Inflammatory macrophage treated with lipopolysaccharide for 4 hours (primary cell): Measurements from ENCODE around the gene KCNF1.
A peak's percentile ranks its signal among the peaks of the same experiment; 100 is the strongest.

Experiments
- DNase-seq: peaks from one replicate; pipeline ENCODE4 v3.0.0-alpha.2; 2020

KCNF1 gene

DNA sequence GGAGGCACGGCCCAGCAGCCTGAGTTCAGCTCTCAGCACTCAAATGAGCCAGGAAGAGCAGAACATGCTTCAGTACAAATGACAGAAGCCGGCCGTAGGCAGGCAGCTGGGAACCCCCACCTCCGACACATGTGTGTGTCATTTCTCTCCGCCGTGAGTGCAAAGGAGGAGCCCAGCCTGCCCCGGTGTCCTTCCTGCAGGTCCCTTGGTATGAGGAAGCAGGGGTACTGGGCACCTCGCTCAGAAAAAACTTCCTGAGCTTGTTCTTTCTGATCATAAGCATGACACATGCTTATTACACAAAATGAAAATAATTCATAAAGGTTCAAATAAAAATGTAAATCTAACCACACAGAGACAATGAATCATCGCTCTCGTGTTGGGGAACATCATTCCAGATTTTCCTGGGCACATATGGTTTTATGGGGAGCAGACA is 35.3 kb downstream of the KCNF1 start:
- DNase-seq = no peak

GRCh38 chr2:10947446-10948187 is 35.9 kb downstream of the KCNF1 start:
- no peak for DNase-seq

DNA sequence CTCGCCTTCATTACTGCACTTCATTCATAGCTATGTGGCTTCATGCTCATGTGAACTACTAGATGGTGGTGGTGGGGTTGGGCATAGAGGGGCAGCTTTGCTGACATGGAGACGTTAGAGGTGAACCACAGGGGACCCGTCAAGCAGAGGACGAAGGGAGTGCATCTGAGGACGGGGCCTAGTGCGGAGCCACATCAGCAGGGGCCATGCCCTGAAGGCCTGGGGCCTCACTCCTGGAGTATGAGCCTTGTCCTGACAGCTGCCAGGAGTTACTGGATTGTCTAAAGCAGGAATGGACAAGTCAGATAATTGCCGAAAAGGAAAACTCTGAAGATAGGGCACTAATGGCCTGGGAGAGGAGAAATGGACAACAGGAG is 36.4 kb downstream of the KCNF1 start:
- no peak for DNase-seq

DNA sequence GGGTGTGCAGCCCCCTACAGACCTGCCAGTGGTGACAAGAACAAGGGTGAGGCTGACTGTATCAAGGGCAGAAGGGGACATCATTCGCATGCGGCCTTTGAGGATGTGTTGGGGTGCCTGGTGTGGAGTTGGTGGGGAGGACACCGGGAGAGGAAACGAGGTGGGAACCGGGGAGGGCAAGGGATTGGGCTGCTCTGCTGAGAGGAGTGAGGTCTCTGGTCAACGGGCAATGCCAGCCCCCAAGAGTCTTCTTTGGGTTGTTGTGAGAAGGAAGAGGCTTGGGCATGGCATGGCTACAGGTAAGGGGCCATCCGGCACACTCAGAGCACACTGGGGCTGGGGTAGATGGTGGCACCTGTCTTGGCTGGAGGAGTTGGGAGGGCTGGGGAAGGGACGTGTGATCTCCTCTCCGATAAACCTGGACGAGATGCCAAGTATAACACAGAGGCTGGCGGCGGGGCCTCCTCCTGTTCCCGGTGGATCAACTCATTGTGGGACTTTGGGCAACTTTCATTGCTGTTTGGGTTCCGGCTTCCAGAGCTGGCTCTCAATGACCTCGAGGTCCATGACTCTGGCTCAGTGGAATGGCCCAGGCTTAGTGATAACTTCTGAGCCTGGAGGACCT is 37.0 kb downstream of the KCNF1 start:
- no peak for DNase-seq

DNA sequence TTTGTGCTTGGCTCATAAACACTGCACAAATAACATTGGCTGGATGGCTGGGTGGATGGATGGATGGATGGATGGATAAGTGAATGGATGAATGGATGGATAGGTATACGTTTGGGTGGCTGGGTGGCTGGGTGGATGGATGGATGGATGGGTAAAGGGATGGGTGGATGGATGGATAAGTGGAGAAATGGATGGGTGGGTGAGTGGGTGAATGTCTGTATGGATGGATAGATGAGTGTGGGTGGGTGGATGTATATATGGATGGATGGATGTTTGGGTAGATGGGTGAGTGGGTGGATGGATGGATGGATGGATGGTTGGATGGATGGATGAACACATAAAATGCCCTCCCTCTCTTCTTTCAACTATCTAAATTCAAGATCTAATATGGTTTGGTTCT is 38.1 kb downstream of the KCNF1 start:
- DNase-seq = no peak

DNA sequence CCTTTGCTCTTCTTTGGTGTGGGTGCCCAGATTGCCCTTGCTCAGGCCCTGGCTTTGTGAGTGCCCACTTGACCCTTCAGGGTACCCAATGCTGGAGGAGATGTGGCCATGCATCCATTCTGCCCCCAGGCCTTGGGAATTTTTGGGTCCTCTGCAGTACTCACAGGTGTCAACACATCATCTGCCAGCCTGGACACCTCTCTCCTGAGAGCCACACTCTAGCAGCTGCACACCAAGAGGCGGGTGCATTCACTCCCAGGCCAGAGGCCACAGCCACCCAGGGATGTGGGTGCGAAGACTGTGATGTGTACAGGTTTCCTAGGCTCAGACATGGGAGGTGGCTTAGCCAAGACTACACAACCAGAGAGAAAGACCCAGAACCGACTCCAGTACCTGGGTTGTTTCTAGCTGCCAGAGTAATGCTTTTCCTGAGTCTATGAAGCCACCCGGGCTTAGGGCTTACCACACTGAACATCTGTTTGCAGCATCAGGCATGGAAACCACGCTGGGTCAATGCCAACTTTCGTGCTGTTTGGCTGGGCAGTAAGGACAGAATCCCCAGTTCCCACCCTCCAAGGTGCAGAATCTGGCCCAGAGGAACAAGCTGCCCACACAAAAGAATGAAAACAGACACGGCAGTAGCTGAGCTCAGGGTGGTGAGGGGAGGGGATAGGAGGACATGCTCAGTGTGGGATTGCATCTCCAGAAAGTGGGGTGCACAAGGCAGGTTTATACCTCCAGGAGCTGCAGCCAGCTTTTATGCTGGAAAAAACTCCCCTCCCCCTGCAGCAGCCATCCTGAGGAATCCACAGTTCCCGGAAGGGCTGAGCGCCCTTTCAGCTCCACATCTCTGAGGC is 40.1 kb downstream of the KCNF1 start:
- no peak for DNase-seq

DNA sequence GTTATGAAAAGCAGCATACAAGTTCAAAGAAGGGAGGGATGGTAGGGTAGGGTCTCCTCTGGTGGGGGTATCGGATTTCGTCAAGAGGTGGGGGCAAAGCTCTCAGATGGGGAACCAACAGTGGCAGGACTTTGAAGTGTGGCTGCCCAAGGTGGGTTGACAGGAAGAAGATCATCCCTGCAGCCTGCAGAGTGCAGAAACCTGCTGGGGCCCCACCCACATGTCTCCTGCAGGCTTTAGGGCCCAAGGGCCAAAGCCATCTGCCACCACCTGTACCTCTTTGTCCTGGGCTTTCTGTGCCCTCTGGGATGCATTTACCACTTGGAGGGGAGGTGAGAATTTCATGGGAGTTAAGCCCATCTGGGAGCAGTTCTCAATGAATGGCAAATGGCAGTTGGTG is 42.7 kb downstream of the KCNF1 start:
- DNase-seq = no peak

DNA sequence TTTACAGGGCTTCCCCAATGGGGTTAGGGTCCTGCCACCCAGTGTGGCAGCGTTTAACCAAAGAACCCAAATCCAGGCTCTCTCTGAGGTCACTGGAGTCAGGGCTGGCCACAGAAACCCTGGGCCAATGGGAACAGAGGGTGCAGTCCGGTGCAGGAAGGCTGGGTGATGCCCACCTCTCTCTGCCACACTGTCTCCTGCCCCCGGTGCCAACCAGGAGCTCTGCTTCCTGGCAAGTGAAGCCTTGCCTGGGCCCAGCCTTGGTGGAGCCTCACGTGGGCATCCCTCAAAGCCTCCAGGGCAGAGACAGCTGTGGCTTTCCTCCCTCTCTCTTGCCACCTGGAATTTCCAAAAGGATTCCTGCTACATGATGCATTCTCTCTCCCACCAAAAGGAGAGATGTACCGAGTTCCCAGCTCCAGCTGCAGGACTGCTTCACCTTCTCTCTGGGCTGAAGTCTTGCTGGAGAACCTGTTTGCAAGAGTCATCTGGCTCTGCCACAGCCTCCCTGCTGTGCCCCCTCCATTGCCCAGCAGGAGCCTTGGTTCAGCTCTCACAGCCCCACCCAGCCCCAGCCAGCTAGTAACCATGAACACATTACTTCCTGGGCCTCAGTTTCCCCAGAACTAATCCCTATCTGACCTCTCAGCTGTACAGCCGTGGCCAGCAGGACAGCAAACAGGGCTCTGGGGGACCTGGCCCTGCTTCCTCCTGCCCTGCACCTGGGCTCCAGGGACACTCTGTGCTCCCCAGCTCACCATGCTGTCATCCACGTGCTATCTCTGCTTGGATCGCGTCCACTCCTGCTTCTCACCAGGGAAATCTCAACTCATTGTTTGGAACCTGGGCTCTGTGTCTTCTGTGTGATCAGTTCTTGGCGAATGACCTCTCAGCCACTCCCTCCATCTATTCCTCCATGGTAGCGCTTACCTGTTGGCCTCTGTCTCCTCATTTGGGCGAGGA is 43.4 kb downstream of the KCNF1 start:
- no peak for DNase-seq

- no peak for DNase-seq
These were observed 44.5 kb downstream of the KCNF1 start for GRCh38 chr2:10956006-10956790.

- no peak for DNase-seq
These were observed 45.7 kb downstream of the KCNF1 start for GRCh38 chr2:10957391-10957790.

- peak; percentile 19 for DNase-seq
These were observed 46.7 kb downstream of the KCNF1 start for GRCh38 chr2:10958452-10958851.

DNA sequence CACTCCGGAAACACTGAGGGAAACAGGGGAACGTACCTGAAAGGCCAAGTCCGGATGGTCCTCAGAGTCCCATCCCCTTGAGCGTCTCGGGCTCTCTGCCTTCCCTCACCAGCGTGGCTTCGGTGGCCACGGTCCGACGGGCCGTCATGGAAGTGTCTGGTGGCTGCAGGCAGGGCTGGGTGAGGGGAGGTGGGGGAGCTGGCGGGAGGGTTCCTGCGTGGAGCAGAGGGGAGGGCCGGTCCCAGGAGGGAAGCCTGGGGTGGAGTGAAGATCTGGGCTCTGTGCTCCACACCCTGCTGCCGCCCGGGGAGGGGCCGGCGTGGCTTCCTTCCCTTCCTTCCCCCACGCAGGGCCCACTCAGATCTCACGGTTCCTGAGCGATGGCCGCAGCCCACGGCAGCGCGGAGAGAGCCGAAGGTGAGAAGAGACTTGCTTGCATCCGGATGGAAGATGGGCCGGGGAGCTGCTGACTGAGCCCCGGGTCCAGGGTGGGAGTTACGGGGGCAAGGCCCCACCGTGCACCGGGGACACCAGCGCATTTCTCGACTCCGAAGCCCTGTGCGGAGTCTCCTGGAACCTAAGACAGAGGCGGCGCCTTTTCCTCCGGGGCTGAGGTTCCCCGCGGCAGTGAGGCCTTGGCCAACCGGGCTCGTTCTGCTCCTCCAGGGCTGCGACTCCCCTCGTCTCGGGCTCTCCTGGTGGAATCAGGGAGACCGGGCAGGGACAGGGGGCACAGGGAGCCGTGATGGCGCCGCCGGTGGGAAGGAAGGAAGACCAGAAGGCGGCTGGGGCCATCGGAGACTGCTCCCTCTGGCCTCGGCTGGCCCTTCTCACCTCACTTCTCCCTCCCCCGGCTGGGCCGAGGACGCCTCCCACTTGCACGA is 49.1 kb downstream of the KCNF1 start:
- DNase-seq = no peak

GRCh38 chr2:10961490-10961875 is 49.7 kb downstream of the KCNF1 start:
- no peak for DNase-seq

DNA sequence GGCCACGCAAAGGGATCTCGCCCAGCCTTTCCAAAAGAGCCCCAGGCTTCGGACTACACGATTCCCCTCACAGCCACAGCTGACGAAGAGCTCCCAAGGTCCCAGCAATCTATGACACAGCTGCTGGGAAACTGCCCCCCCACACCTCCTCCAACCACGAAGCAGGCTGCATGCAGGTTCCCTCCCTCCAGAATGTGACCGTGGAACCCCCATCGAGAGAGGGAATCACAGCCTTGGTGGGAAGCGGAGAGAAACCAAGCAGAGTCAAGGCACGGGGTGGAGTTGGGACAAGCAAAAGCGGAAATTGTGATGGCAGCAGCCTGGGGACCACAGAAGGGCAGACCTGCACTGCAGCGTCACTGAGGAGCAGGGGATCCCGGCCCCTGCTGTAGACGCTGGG is 50.3 kb downstream of the KCNF1 start:
- no peak for DNase-seq

DNA sequence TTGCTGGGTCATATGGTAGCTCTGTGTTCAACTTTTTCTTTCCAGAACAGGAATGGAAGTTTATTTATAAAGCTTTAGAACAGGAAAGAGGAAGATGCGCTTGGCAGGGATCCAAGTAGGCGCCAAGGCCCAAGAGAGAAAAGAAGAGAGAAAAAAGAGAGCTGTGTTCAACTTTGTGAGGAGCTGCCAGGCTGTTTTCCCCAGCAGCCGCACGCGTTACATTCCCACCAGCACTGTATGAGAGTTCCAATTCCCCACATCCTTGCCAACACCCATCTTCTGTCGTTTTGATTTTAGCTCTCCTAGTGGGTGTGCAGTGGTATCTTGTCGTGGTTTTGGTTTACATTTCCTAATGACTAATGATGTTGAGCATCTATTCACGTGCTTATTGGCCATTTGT is 51.4 kb downstream of the KCNF1 start:
- DNase-seq = peak; percentile 33
